Amniotic stem cell (primary cell): ENCODE data around the gene SRSF8.
A peak's percentile ranks its signal among the peaks of the same experiment; 100 is the strongest.
"Not testable (repeated sequence)": the region's sequence is repeated elsewhere in the genome, so short reads cannot be mapped to it uniquely, and the experiment has no call there.

ENCODE experiments used
- DNase-seq: peaks from one replicate; lab custom pipeline; 2025; lab: John Stamatoyannopoulos, UW

SRSF8 gene

GRCh38 chr11:95095858-95096587 is 29.3 kb downstream of the SRSF8 start:
- DNase-seq = peak; percentile 41

- DNase-seq = no peak
Measured at GRCh38 chr11:95097209-95097608, 30.5 kb downstream of the SRSF8 start.

- no peak for DNase-seq
Measured at GRCh38 chr11:95098826-95099225, 32.1 kb downstream of the SRSF8 start.

GRCh38 chr11:95100191-95100648 is 33.5 kb downstream of the SRSF8 start:
- no peak for DNase-seq

GRCh38 chr11:95100856-95101507 is 34.3 kb downstream of the SRSF8 start:
- DNase-seq = no peak

GRCh38 chr11:95101935-95102334 is 35.2 kb downstream of the SRSF8 start:
- no peak for DNase-seq

- no peak for DNase-seq
Measured at GRCh38 chr11:95102733-95103132, 36.0 kb downstream of the SRSF8 start.

GRCh38 chr11:95103701-95104100 is 37.0 kb downstream of the SRSF8 start:
- no peak for DNase-seq

- DNase-seq = no peak
Measured at GRCh38 chr11:95104121-95104830, 37.6 kb downstream of the SRSF8 start.

- no peak for DNase-seq
Measured at GRCh38 chr11:95104856-95105255, 38.1 kb downstream of the SRSF8 start.

- no peak for DNase-seq
Measured at GRCh38 chr11:95108159-95108611, 41.5 kb downstream of the SRSF8 start.

- DNase-seq = no peak
Measured at GRCh38 chr11:95108671-95109551, 42.2 kb downstream of the SRSF8 start.

GRCh38 chr11:95111471-95111870 is 44.8 kb downstream of the SRSF8 start:
- not testable (repeated sequence) for DNase-seq

- no peak for DNase-seq
Measured at GRCh38 chr11:95111923-95112540, 45.3 kb downstream of the SRSF8 start.

GRCh38 chr11:95115597-95115996 is 48.9 kb downstream of the SRSF8 start:
- no peak for DNase-seq

- DNase-seq = no peak
Measured at GRCh38 chr11:95119361-95120060, 52.8 kb downstream of the SRSF8 start.
